WI38 (cell line): Measurements from ENCODE around the gene TEKT3.

Experiments used
- H3K4me3 ChIP-seq: 2 replicates; pipeline ENCODE4 v1.5.1; 2011; ENCODE audit warnings: low read depth, mild to moderate bottlenecking, control low read depth, low read length
- TF ChIP-seq, protein P1 (sequence below): IDR thresholded peaks from 2 replicates; pipeline ENCODE4 v1.5.1; 2012; ENCODE audit warnings: low read depth, mild to moderate bottlenecking, control low read depth, low read length

The TEKT3 gene

DNA sequence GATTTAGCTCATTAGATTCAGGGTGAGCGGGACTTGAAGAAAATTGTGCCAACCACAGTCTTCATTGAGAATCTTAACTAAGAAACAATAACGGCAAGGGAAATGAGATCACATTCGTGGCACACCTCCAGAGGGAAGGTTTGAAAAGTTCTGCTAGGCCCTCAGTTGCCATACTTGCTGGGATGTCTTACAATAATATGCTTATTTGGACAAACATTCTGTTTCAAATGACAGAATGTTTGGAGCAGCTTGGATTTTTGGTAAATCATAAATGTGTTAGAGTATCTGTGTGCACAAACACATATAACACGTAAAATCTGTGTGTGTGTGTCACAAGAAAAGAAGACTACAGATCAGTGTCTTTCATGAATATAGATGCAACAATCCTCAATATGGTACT lies 24.6 kb upstream of the TEKT3 start:
- TF ChIP-seq, protein P1, sequence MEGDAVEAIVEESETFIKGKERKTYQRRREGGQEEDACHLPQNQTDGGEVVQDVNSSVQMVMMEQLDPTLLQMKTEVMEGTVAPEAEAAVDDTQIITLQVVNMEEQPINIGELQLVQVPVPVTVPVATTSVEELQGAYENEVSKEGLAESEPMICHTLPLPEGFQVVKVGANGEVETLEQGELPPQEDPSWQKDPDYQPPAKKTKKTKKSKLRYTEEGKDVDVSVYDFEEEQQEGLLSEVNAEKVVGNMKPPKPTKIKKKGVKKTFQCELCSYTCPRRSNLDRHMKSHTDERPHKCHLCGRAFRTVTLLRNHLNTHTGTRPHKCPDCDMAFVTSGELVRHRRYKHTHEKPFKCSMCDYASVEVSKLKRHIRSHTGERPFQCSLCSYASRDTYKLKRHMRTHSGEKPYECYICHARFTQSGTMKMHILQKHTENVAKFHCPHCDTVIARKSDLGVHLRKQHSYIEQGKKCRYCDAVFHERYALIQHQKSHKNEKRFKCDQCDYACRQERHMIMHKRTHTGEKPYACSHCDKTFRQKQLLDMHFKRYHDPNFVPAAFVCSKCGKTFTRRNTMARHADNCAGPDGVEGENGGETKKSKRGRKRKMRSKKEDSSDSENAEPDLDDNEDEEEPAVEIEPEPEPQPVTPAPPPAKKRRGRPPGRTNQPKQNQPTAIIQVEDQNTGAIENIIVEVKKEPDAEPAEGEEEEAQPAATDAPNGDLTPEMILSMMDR, result no peak

DNA sequence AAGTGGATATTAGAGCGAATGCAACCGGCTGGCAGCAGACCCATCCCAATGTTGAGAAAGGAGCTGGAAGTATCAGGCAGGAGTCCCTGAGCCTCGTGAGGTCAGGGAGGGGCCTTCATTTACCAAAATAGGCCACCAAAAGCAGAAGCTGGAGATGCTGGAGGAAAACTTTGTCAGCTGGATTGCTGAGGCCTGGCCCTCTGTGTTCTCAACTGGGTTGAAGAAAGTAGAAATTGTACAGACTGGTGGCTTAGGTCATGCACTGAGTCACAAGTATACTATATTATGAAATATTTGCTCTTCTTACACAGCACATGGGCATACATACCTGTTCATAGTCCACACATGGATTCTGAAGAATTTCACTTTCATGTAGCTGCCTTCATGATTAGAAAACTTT lies 23.2 kb upstream of the TEKT3 start:
- TF ChIP-seq, protein P1, result no peak
- H3K4me3 ChIP-seq, result no peak overlapping the region

More for the DNA sequence above, 24.6 kb upstream of the TEKT3 start:
- H3K4me3 ChIP-seq, result no peak overlapping the region

DNA sequence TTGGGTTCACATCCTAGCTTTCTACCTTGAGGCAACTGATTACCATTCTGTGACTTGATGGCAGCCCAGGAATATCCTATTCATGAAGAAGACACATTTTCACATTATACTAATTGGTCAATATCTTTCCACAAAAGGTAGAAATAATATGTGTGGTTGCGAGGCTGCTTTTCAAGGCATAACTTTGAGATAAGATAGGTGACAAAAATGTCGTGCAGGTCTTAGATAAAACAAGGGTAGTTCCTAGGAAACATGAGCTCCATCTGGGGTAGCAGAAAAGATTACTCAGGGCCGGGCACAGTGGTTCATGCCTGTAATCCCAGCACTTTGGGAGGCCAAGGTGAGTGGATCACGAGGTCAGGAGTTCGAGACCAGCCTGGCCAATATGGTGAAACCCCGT lies 22.3 kb upstream of the TEKT3 start:
- no peak overlapping the region for H3K4me3 ChIP-seq
- TF ChIP-seq, protein P1, result no peak

DNA sequence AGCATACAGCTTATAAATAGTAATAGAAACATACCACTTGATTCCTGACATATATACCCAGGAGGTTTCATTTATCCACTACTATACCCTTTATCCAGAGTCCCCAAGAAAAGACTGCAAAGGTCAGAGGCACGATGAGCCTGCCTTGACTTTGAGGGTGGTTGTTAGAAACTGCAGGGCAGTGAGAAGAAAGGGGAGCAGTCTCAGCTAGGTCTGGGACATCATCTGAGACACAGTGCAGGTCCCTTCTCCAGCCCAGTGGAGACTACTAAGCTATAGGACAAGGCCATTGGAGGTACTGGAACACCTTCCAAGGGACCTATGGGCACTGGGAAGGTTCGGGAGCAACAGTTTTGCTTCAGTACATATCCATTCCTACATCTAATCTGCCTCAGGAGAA lies 20.2 kb upstream of the TEKT3 start:
- TF ChIP-seq, protein P1, result no peak
- no peak overlapping the region for H3K4me3 ChIP-seq

DNA sequence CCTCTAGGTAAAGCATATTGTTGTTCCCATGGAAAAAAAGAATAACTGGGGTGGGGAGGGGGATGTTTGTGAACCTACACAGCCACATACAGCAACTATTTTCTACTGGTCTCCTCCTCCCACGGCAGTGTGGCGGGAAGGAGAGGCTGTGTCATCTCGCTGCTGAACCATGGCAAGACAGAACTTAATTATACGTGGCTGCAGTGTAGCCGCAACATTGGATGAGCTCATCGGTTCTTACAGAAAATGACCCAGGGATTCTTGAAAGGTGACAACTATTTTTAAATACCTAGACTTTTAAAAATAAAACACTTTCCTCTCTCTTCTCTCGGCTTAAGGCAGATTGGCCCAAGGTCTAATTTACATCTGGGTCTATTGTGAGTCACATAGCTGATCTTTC lies 19.8 kb upstream of the TEKT3 start:
- TF ChIP-seq, protein P1, result no peak
- H3K4me3 ChIP-seq, result no peak overlapping the region

DNA sequence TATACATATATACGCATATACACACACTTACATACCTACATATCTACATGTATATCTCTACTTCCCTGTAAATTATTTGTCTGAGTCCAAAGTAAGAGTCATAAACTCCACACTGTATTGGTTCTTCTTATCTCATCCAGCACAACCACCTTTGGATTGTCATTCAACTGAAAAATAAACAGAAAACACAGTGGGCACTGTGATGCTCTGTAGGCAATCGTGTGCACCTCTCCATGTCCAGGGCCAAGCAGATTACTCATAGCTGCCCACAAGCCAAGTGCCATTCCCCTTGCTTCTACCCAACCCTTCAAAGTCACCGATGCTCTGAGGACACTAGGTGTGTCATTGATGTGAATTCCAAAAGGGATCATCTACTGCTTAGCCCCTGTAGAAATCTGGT lies 12.9 kb upstream of the TEKT3 start:
- TF ChIP-seq, protein P1, result no peak
- no peak overlapping the region for H3K4me3 ChIP-seq

DNA sequence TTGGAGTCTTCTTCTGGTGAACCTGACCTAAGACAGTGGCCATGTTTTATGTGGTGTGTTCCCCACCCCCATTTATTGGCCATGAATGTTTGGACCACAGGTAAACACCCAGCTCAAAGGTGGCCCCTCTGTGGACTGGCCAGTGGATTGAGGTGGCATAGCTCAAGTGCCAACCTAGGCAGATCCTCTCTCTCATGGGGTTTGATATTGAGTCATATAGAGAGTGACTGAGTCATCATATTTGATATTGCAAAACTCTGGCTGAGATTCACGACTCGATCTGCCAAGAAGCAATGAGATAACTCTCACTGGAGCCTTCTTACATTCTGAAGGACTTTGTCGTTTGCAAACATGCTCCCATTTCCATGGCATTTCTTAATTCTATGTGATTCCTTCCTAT lies 10.5 kb upstream of the TEKT3 start:
- no peak overlapping the region for H3K4me3 ChIP-seq
- TF ChIP-seq, protein P1, result no peak
